Measurements from ENCODE around the gene ZNF532.

Gene ZNF532

DNA sequence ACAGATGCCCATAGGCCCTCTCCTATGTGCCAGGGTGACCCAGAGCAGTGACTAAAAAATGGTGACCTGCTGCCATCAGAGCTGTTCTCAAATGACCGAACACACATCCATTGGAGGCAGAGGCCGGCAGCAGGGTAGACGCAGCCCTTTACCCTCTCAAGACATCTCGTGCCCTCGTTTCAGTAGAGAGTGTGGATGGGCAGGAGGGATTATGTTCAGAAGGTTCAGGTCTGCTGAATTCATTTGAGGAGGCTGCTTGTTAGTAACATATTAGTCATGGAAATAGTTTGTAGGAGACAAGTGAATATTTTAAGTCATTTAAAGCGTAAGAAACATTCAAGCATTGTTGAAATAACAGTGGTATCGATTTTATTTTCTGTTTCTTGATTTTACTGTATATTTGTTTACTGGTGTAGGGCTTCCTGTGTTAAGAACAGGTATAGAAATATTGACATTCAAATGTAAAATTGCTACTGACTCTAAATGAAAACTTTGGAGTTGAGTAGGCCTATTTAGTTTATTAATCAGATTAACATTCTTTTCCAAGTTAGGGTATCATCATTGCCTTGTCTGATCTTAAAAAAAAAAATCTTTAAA is 82.6 kb downstream of the ZNF532 start:
- no peak for ATAC-seq
- TF ChIP-seq ZNF8 (CRISPR knock-in tag; IDR thresholded peaks at IDR 0.05) (no peak), ZC3H10 (CRISPR knock-in tag; IDR thresholded peaks at IDR 0.05) (no peak), ZNF565 (CRISPR knock-in tag; conservative IDR thresholded peaks at IDR 0.05; ENCODE audit: low read depth) (no peak), CSDC2 (CRISPR knock-in tag; IDR thresholded peaks at IDR 0.05) (no peak), ISL1 (CRISPR knock-in tag; IDR thresholded peaks at IDR 0.05) (no peak), GLIS3 (CRISPR knock-in tag; IDR thresholded peaks at IDR 0.05) (no peak), ESRRG (CRISPR knock-in tag; IDR thresholded peaks at IDR 0.05) (no peak), SNAI2 (CRISPR knock-in tag; IDR thresholded peaks at IDR 0.05) (no peak), TOX (CRISPR knock-in tag; IDR thresholded peaks at IDR 0.05; ENCODE audit: borderline replicate concordance) (no peak), PPARA (CRISPR knock-in tag; IDR thresholded peaks at IDR 0.05; ENCODE audit: borderline replicate concordance) (no peak), ZFP3 (CRISPR knock-in tag; IDR thresholded peaks at IDR 0.05) (no peak), TCF4 (CRISPR knock-in tag; IDR thresholded peaks at IDR 0.05; ENCODE audit: borderline replicate concordance) (no peak), RARB (CRISPR knock-in tag; IDR thresholded peaks at IDR 0.05) (no peak), ZFP30 (CRISPR knock-in tag; IDR thresholded peaks at IDR 0.05) (no peak), BACH2 (CRISPR knock-in tag; IDR thresholded peaks at IDR 0.05; ENCODE audit: borderline replicate concordance) (no peak)
- TF ChIP-seq, protein P1, sequence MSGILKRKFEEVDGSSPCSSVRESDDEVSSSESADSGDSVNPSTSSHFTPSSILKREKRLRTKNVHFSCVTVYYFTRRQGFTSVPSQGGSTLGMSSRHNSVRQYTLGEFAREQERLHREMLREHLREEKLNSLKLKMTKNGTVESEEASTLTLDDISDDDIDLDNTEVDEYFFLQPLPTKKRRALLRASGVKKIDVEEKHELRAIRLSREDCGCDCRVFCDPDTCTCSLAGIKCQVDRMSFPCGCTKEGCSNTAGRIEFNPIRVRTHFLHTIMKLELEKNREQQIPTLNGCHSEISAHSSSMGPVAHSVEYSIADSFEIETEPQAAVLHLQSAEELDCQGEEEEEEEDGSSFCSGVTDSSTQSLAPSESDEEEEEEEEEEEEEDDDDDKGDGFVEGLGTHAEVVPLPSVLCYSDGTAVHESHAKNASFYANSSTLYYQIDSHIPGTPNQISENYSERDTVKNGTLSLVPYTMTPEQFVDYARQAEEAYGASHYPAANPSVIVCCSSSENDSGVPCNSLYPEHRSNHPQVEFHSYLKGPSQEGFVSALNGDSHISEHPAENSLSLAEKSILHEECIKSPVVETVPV (CRISPR knock-in tag; IDR thresholded peaks at IDR 0.05) = no peak
- TF ChIP-seq, protein P2, sequence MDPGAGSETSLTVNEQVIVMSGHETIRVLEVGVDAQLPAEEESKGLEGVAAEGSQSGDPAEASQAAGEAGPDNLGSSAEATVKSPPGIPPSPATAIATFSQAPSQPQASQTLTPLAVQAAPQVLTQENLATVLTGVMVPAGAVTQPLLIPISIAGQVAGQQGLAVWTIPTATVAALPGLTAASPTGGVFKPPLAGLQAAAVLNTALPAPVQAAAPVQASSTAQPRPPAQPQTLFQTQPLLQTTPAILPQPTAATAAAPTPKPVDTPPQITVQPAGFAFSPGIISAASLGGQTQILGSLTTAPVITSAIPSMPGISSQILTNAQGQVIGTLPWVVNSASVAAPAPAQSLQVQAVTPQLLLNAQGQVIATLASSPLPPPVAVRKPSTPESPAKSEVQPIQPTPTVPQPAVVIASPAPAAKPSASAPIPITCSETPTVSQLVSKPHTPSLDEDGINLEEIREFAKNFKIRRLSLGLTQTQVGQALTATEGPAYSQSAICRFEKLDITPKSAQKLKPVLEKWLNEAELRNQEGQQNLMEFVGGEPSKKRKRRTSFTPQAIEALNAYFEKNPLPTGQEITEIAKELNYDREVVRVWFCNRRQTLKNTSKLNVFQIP (CRISPR knock-in tag; IDR thresholded peaks at IDR 0.05; ENCODE audit: borderline replicate concordance, low read depth) = no peak
- TF ChIP-seq, protein P3, sequence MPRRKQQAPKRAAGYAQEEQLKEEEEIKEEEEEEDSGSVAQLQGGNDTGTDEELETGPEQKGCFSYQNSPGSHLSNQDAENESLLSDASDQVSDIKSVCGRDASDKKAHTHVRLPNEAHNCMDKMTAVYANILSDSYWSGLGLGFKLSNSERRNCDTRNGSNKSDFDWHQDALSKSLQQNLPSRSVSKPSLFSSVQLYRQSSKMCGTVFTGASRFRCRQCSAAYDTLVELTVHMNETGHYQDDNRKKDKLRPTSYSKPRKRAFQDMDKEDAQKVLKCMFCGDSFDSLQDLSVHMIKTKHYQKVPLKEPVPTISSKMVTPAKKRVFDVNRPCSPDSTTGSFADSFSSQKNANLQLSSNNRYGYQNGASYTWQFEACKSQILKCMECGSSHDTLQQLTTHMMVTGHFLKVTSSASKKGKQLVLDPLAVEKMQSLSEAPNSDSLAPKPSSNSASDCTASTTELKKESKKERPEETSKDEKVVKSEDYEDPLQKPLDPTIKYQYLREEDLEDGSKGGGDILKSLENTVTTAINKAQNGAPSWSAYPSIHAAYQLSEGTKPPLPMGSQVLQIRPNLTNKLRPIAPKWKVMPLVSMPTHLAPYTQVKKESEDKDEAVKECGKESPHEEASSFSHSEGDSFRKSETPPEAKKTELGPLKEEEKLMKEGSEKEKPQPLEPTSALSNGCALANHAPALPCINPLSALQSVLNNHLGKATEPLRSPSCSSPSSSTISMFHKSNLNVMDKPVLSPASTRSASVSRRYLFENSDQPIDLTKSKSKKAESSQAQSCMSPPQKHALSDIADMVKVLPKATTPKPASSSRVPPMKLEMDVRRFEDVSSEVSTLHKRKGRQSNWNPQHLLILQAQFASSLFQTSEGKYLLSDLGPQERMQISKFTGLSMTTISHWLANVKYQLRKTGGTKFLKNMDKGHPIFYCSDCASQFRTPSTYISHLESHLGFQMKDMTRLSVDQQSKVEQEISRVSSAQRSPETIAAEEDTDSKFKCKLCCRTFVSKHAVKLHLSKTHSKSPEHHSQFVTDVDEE (CRISPR knock-in tag; IDR thresholded peaks at IDR 0.05) = no peak
- TF ChIP-seq, protein P4, sequence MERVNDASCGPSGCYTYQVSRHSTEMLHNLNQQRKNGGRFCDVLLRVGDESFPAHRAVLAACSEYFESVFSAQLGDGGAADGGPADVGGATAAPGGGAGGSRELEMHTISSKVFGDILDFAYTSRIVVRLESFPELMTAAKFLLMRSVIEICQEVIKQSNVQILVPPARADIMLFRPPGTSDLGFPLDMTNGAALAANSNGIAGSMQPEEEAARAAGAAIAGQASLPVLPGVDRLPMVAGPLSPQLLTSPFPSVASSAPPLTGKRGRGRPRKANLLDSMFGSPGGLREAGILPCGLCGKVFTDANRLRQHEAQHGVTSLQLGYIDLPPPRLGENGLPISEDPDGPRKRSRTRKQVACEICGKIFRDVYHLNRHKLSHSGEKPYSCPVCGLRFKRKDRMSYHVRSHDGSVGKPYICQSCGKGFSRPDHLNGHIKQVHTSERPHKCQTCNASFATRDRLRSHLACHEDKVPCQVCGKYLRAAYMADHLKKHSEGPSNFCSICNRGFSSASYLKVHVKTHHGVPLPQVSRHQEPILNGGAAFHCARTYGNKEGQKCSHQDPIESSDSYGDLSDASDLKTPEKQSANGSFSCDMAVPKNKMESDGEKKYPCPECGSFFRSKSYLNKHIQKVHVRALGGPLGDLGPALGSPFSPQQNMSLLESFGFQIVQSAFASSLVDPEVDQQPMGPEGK (CRISPR knock-in tag; IDR thresholded peaks at IDR 0.05; ENCODE audit: borderline replicate concordance) = no peak
- TF ChIP-seq, protein P5, sequence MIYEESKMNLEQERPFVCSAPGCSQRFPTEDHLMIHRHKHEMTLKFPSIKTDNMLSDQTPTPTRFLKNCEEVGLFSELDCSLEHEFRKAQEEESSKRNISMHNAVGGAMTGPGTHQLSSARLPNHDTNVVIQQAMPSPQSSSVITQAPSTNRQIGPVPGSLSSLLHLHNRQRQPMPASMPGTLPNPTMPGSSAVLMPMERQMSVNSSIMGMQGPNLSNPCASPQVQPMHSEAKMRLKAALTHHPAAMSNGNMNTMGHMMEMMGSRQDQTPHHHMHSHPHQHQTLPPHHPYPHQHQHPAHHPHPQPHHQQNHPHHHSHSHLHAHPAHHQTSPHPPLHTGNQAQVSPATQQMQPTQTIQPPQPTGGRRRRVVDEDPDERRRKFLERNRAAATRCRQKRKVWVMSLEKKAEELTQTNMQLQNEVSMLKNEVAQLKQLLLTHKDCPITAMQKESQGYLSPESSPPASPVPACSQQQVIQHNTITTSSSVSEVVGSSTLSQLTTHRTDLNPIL (CRISPR knock-in tag; IDR thresholded peaks at IDR 0.05; ENCODE audit: low read depth) = no peak

DNA sequence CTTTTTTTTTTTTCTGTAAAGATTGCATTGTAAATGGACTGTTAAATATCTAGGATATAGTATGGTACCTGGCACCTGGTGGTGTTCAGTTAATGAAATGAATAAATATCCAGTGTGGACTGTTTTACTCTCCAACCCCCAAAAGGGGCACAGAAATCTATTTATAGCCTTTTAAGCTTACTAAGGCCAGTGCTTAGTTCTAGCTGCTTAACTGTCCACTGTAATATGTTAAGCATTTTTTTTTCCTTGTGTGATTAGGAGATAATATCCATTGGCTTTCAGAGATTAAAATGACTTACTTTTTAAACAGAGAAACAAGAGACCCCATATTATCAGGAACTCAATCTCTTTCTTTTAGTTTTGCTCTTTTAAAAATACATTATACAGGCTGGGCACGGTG is 84.4 kb downstream of the ZNF532 start:
- no peak for ATAC-seq
- TF ChIP-seq TOX (CRISPR knock-in tag; IDR thresholded peaks at IDR 0.05; ENCODE audit: borderline replicate concordance) = no peak
- TF ChIP-seq PPARA (CRISPR knock-in tag; IDR thresholded peaks at IDR 0.05; ENCODE audit: borderline replicate concordance) = no peak
- no peak for TF ChIP-seq SNAI2 (CRISPR knock-in tag; IDR thresholded peaks at IDR 0.05)
- TF ChIP-seq CSDC2 (CRISPR knock-in tag; IDR thresholded peaks at IDR 0.05) = no peak
- TF ChIP-seq ZFP30 (CRISPR knock-in tag; IDR thresholded peaks at IDR 0.05) = no peak
- TF ChIP-seq ZFP3 (CRISPR knock-in tag; IDR thresholded peaks at IDR 0.05) = no peak
- TF ChIP-seq ARNTL (CRISPR knock-in tag; IDR thresholded peaks at IDR 0.05; ENCODE audit: borderline replicate concordance, low read depth) = no peak
- TF ChIP-seq, protein P3 (CRISPR knock-in tag; IDR thresholded peaks at IDR 0.05) = no peak
- no peak for TF ChIP-seq GLIS3 (CRISPR knock-in tag; IDR thresholded peaks at IDR 0.05)
- TF ChIP-seq, protein P2 (CRISPR knock-in tag; IDR thresholded peaks at IDR 0.05; ENCODE audit: borderline replicate concordance, low read depth) = no peak

All from SK-N-SH treated with all-trans-retinoic acid at 6 μM for 48 hours (cell line).